BE2C (cell line): Measurements from ENCODE around the gene ETV7.

Experiments
- DNase-seq: peaks from one replicate; pipeline ENCODE4 v3.0.0-alpha.2; 2020
- H3K27me3 ChIP-seq: fragments of 250-450 bp; sonication (Bioruptor Pico); 2 replicates; pipeline ENCODE4 v1.5.1; 2020; ENCODE audit warnings: mild to moderate bottlenecking
- H3K36me3 ChIP-seq: fragments of 250-450 bp; sonication (Bioruptor Pico); 2 replicates; pipeline ENCODE4 v1.5.1; 2020; ENCODE audit warnings: mild to moderate bottlenecking
- H3K4me1 ChIP-seq: fragments of 250-450 bp; sonication (Bioruptor Pico); 2 replicates; pipeline ENCODE4 v1.5.1; 2020
- H3K4me3 ChIP-seq: 2 replicates; pipeline ENCODE4 v1.5.1; 2011; ENCODE audit warnings: low read depth, low read length
- H3K9me3 ChIP-seq: fragments of 250-450 bp; sonication (Bioruptor Pico); 2 replicates; pipeline ENCODE4 v1.5.1; 2020
- CTCF ChIP-seq: IDR thresholded peaks from 2 replicates; pipeline ENCODE4 v1.5.1; 2012; ENCODE audit warnings: mild to moderate bottlenecking, low read depth, low read length

ETV7 gene

GRCh38 chr6:36426622-36427021 is 39.2 kb upstream of the ETV7 start:
- no peak for TF ChIP-seq CTCF
- Histone ChIP-seq H3K27me3 (no peaks in the 10 kb centered on the region), H3K9me3 (no peaks in the 10 kb centered on the region), H3K4me1 (peaks cover 10% of the 10 kb centered on the region), H3K36me3 (no peaks in the 10 kb centered on the region), H3K4me3 (no peak overlapping the region)
- no peak for DNase-seq

GRCh38 chr6:36423101-36423824 is 35.8 kb upstream of the ETV7 start:
- peak; percentile 99 for DNase-seq
- Histone ChIP-seq H3K4me3 (peak overlapping the region; percentile 67), H3K4me1 (peaks cover 14% of the 10 kb centered on the region), H3K36me3 (no peaks in the 10 kb centered on the region), H3K9me3 (no peaks in the 10 kb centered on the region), H3K27me3 (no peaks in the 10 kb centered on the region)
- peak; percentile 68 for TF ChIP-seq CTCF

GRCh38 chr6:36422714-36423100 is 35.2 kb upstream of the ETV7 start:
- peaks cover 11% of the 10 kb centered on the region for H3K4me1 ChIP-seq
- DNase-seq: no peak
- H3K9me3 ChIP-seq: no peaks in the 10 kb centered on the region
- TF ChIP-seq CTCF: no peak
- H3K36me3 ChIP-seq: no peaks in the 10 kb centered on the region
- no peaks in the 10 kb centered on the region for H3K27me3 ChIP-seq
- H3K4me3 ChIP-seq: peak overlapping the region; percentile 67

- no peak for DNase-seq
- H3K36me3 ChIP-seq: no peaks in the 10 kb centered on the region
- TF ChIP-seq CTCF: no peak
- H3K4me3 ChIP-seq: no peak overlapping the region
- H3K27me3 ChIP-seq: no peaks in the 10 kb centered on the region
- H3K9me3 ChIP-seq: no peaks in the 10 kb centered on the region
- peaks cover 10% of the 10 kb centered on the region for H3K4me1 ChIP-seq
These were observed 31.8 kb upstream of the ETV7 start for GRCh38 chr6:36419310-36419709.

- peaks cover 5% of the 10 kb centered on the region for H3K4me1 ChIP-seq
- no peaks in the 10 kb centered on the region for H3K36me3 ChIP-seq
- no peaks in the 10 kb centered on the region for H3K27me3 ChIP-seq
- peak; percentile 36 for DNase-seq
- H3K4me3 ChIP-seq: no peak overlapping the region
- H3K9me3 ChIP-seq: no peaks in the 10 kb centered on the region; the same call in 1 of the 2 replicates
- no peak for TF ChIP-seq CTCF
These were observed 31.1 kb upstream of the ETV7 start for GRCh38 chr6:36418558-36418957.

GRCh38 chr6:36414481-36414880 is 27.0 kb upstream of the ETV7 start:
- no peak for DNase-seq
- no peaks in the 10 kb centered on the region for H3K27me3 ChIP-seq
- H3K36me3 ChIP-seq: no peaks in the 10 kb centered on the region
- H3K9me3 ChIP-seq: no peaks in the 10 kb centered on the region; the same call in 1 of the 2 replicates
- H3K4me1 ChIP-seq: peaks cover 4% of the 10 kb centered on the region; the same call in 1 of the 2 replicates
- H3K4me3 ChIP-seq: no peak overlapping the region
- TF ChIP-seq CTCF: no peak
